Measurements from ENCODE around the gene AGFG1. TPM values are rescaled to one million over a fixed set of nuclear protein-coding genes. Genes with fewer than 3 reads are reported as not detected.

Gene AGFG1
- total RNA-seq, 1 experiment from 2014 or later: 109 TPM

DNA sequence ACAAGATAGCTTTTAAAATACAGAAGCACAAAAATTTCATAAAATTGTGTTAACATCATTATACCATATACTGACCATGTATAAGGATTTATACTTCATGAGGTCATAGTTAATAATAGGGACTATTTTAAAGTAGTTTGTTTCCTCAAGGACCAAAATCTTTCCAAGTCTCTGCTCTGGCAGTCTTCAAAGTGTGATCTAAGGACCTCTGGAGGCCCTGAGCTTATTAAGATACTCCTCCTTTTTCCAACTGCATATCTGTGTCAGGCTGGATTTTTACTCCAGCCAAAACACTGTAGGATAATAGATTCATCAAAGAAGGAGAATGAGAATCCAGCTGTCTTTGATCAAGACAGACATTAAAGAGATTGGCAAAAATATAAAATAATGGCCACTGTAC is 125.1 kb downstream of the AGFG1 start:
- H3K27ac Mint-ChIP-seq: no peak overlapping the region

More for the DNA sequence above, 125.1 kb downstream of the AGFG1 start:
- Histone ChIP-seq H4K8ac (replicated peaks; ENCODE audit: insufficient read length, low read depth, low read length) (no peak overlapping the region), H3K4me1 (ENCODE audit: insufficient read depth, low read length) (no peaks in the 10 kb centered on the region), H3K14ac (ENCODE audit: insufficient read depth, low read length) (no peak overlapping the region), H3K27me3 (ENCODE audit: insufficient read depth, low read length) (no peaks in the 10 kb centered on the region), H2BK20ac (ENCODE audit: low read depth, low read length, poor library complexity, severe bottlenecking) (no peak overlapping the region), H3T11ph (ENCODE audit: low read length) (no peak overlapping the region), H2BK5ac (ENCODE audit: insufficient read length, low read length) (no peak overlapping the region), H4K91ac (ENCODE audit: insufficient read length, low read depth, low read length) (no peak overlapping the region), H2BK15ac (ENCODE audit: low read depth, low read length) (no peak overlapping the region), H2BK120ac (ENCODE audit: low read depth, low read length, poor library complexity, severe bottlenecking) (no peak overlapping the region), H3K18ac (ENCODE audit: insufficient read length, low read depth, low read length) (no peak overlapping the region), H3K23me2 (ENCODE audit: insufficient read length, low read depth, low read length, poor library complexity, severe bottlenecking) (no peaks in the 10 kb centered on the region), H3K79me2 (ENCODE audit: insufficient read depth, low read length) (no peaks in the 10 kb centered on the region), H3K56ac (ENCODE audit: insufficient read length, low read depth, low read length) (no peak overlapping the region), H3K79me1 (ENCODE audit: insufficient read depth, low read depth, low read length, poor library complexity, severe bottlenecking) (no peaks in the 10 kb centered on the region), H2BK12ac (ENCODE audit: insufficient read length, low read depth, low read length) (no peak overlapping the region), H3K27ac (ENCODE audit: insufficient read length, low read depth, low read length) (no peak overlapping the region), H2AK5ac (ENCODE audit: insufficient read length, low read length) (no peak overlapping the region), H2AFZ (ENCODE audit: low read length) (no peak overlapping the region), H3K23ac (ENCODE audit: insufficient read length, low read depth, low read length) (no peak overlapping the region), H3K9me3 (ENCODE audit: control insufficient read depth, low read depth, low read length) (no peaks in the 10 kb centered on the region), H4K5ac (ENCODE audit: insufficient read length, low read depth, low read length) (no peak overlapping the region), H3K4ac (ENCODE audit: low read depth, low read length) (no peak overlapping the region), H3K4me2 (ENCODE audit: insufficient read depth, insufficient read length, low read length) (no peak overlapping the region), H3K9ac (ENCODE audit: extremely low read depth, insufficient read length, low read length) (no peak overlapping the region), H4K20me1 (ENCODE audit: control insufficient read depth, insufficient read depth, insufficient read length) (no peaks in the 10 kb centered on the region)
- Mint-ChIP-seq H3K4me1 (peaks cover 5 to 14% of the 10 kb centered on the region in 2 experiments), H3K36me3 (ENCODE audit: insufficient read depth in 1 of 3, low read depth in 3 of 3) (no peaks in the 10 kb centered on the region; a peak in 1 of 7 replicates), H3K9me3 (no peaks in the 10 kb centered on the region), H3K27me3 (ENCODE audit: low read depth) (no peaks in the 10 kb centered on the region; the same call in 1 of the 2 replicates), H3K4me3 (no peak overlapping the region)
- DNase-seq: no peak
- TF ChIP-seq, protein P1, sequence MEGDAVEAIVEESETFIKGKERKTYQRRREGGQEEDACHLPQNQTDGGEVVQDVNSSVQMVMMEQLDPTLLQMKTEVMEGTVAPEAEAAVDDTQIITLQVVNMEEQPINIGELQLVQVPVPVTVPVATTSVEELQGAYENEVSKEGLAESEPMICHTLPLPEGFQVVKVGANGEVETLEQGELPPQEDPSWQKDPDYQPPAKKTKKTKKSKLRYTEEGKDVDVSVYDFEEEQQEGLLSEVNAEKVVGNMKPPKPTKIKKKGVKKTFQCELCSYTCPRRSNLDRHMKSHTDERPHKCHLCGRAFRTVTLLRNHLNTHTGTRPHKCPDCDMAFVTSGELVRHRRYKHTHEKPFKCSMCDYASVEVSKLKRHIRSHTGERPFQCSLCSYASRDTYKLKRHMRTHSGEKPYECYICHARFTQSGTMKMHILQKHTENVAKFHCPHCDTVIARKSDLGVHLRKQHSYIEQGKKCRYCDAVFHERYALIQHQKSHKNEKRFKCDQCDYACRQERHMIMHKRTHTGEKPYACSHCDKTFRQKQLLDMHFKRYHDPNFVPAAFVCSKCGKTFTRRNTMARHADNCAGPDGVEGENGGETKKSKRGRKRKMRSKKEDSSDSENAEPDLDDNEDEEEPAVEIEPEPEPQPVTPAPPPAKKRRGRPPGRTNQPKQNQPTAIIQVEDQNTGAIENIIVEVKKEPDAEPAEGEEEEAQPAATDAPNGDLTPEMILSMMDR (conservative IDR thresholded peaks at IDR 0.05): no peak

Data from H9 (cell line).